Activated CD4-positive, alpha-beta T cell treated with anti-CD3 and anti-CD28 coated beads, Interleukin-2, Interleukin-4, amounts not matched to agents 100 ng/mL and 50 ng/mL, durations not matched to agents 16 hours and 8 hours (primary cell): Measurements from ENCODE around the gene LHX5.

ENCODE experiments used
- DNase-seq: peaks from one replicate; pipeline ENCODE4 v3.0.0-alpha.2; 2020; ENCODE audit warnings: low spot score

The LHX5 gene

GRCh38 chr12:113464852-113465719 is 6.6 kb downstream of the LHX5 start:
- no peak for DNase-seq

GRCh38 chr12:113464452-113464775 is 7.3 kb downstream of the LHX5 start:
- no peak for DNase-seq

- no peak for DNase-seq
Measured at GRCh38 chr12:113463746-113464451, 7.8 kb downstream of the LHX5 start.

- no peak for DNase-seq
Measured at GRCh38 chr12:113462998-113463745, 8.5 kb downstream of the LHX5 start.

GRCh38 chr12:113462117-113462774 is 9.4 kb downstream of the LHX5 start:
- peak; percentile 69 for DNase-seq

GRCh38 chr12:113461666-113462065 is 10.0 kb downstream of the LHX5 start:
- peak; percentile 28 for DNase-seq

- no peak for DNase-seq
Measured at GRCh38 chr12:113459981-113460380, 11.7 kb downstream of the LHX5 start.

GRCh38 chr12:113457710-113458109 is 14.0 kb downstream of the LHX5 start:
- DNase-seq = no peak

GRCh38 chr12:113457185-113457584 is 14.5 kb downstream of the LHX5 start:
- no peak for DNase-seq

GRCh38 chr12:113456761-113457160 is 14.9 kb downstream of the LHX5 start:
- no peak for DNase-seq

GRCh38 chr12:113456199-113456598 is 15.5 kb downstream of the LHX5 start:
- no peak for DNase-seq

- DNase-seq = no peak
Measured at GRCh38 chr12:113453330-113453729, 18.3 kb downstream of the LHX5 start.

- DNase-seq = no peak
Measured at GRCh38 chr12:113452458-113452857, 19.2 kb downstream of the LHX5 start.

- no peak for DNase-seq
Measured at GRCh38 chr12:113449839-113450238, 21.8 kb downstream of the LHX5 start.

- no peak for DNase-seq
Measured at GRCh38 chr12:113449299-113449698, 22.4 kb downstream of the LHX5 start.

GRCh38 chr12:113448873-113449272 is 22.8 kb downstream of the LHX5 start:
- no peak for DNase-seq

- no peak for DNase-seq
Measured at GRCh38 chr12:113445544-113446171, 26.0 kb downstream of the LHX5 start.

GRCh38 chr12:113443030-113443539 is 28.6 kb downstream of the LHX5 start:
- no peak for DNase-seq

GRCh38 chr12:113440947-113441782 is 30.5 kb downstream of the LHX5 start:
- no peak for DNase-seq

GRCh38 chr12:113440336-113440735 is 31.3 kb downstream of the LHX5 start:
- no peak for DNase-seq

GRCh38 chr12:113439606-113440030 is 32.1 kb downstream of the LHX5 start:
- DNase-seq = no peak
